Esophagus muscularis mucosa (tissue), 4 donors: Measurements from ENCODE around the gene ATP10D. TPM values are rescaled to one million over a fixed set of nuclear protein-coding genes. Genes with fewer than 3 reads are reported as not detected.
A peak's percentile ranks its signal among the peaks of the same experiment; 100 is the strongest.

Experiments used
- DNase-seq: peaks from one replicate; pipeline ENCODE4 v3.0.0-alpha.2; 2017; ENCODE audit errors: extremely low spot score
- H3K27ac ChIP-seq, 4 donors: fragments of 200-600 bp; sonication (generic); replicated peaks in 1 of 4; 1 replicate in 3 of 4; 2 replicates in 1 of 4; pipeline ENCODE4 v1.5.1; 2016 to 2019; ENCODE audit warnings: mild to moderate bottlenecking in 1 of 4
- H3K27me3 ChIP-seq, 4 donors: fragments of 200-600 bp; sonication (generic); one replicate each; pipeline versions ENCODE4 v1.5.1 to v1.6.0; 2016 to 2019
- H3K36me3 ChIP-seq, 4 donors: fragments of 200-600 bp; sonication (generic); one replicate each; pipeline ENCODE4 v1.5.1; 2016 to 2019
- H3K4me1 ChIP-seq, 4 donors: fragments of 200-600 bp; sonication (generic); one replicate each; pipeline ENCODE4 v1.5.1; 2016 to 2019
- H3K4me3 ChIP-seq, 4 donors: fragments of 200-600 bp; sonication (generic); 1 replicate in 2 of 4; 2 replicates in 2 of 4; pipeline ENCODE4 v1.5.1; 2016 to 2019; ENCODE audit warnings: mild to moderate bottlenecking in 4 of 4, moderate library complexity in 1 of 4
- H3K9me3 ChIP-seq, 4 donors: fragments of 200-600 bp; sonication (generic); 1 replicate in 3 of 4; 2 replicates in 1 of 4; pipeline ENCODE4 v1.5.1; 2016 to 2019
- EP300 ChIP-seq: sonication (generic); formaldehyde crosslinking; IDR thresholded peaks from one replicate; pipeline ENCODE4 v1.6.1; 2017; ENCODE audit warnings: antibody characterized with exemption
- POLR2A ChIP-seq: fragments of 450-650 bp; IDR thresholded peaks from one replicate; pipeline ENCODE4 v1.6.1; 2017; ENCODE audit warnings: antibody characterized with exemption, moderate library complexity, mild to moderate bottlenecking, low read depth
- POLR2AphosphoS5 ChIP-seq, 2 donors: sonication (generic); formaldehyde crosslinking; IDR thresholded peaks; one replicate each; pipeline ENCODE4 v1.6.1; 2017; ENCODE audit warnings: antibody characterized with exemption in 2 of 2
- WGBS: methylation state at CpG from one replicate; pipeline ENCODE4 v1.1.5; 2018; 5-methylcytosine and 5-hydroxymethylcytosine counted together
- intact Hi-C: fragments of 100-400 bp; cut with DNase I; formaldehyde crosslinking; loops from one replicate; pipeline ENCODE4 v1.15.1; 2023
- total RNA-seq, 4 donors: library from RNA; depleted of rRNA; stranded (reverse); fragments of >200 nt; gene quantifications; one replicate each; pipeline versions ENCODE4 v1.1.0 to v1.2.1, GENCODE V29; 2016
- TF ChIP-seq, protein P1 (sequence below), 3 experiments: fragments of 200-600 bp in 2 of 3; fragments of 450-650 bp in 1 of 3; sonication (generic) in 2 of 3; IDR thresholded peaks; one replicate each; pipeline ENCODE4 v1.5.1; 2017 to 2019; ENCODE audit warnings: antibody characterized with exemption in 3 of 3, mild to moderate bottlenecking in 2 of 3, moderate library complexity in 1 of 3

The ATP10D gene
- total RNA-seq, 4 donors from 2014 or later: 16.8 to 24.4 (median 19.8) TPM

DNA sequence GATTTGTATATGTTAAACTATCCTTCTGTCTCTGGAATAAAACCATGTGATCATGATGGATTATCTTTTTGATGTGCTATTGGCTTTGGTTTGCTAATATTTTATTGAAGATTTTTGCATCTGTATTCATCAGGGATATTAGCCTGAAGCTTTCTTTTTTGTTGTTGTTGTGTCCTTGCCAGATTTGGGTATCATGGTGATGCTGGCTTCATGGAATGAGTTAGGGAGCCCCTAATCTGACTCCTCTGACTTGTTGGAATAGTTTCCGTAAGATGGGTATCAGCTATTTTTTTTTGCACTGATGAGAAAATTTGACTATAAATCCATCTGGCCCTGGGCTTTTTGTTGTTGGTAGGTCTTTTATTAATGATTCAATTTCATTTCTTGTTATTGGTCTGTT lies 45.7 kb downstream of the ATP10D start:
- Histone ChIP-seq H3K36me3 (peaks cover 0 to 34% (median 16%) of the 10 kb centered on the region in 4 donors), H3K27ac (peak overlapping the region; percentile 70 to 79 (median 75)), H3K4me3 (no peak overlapping the region), H3K27me3 (no peaks in the 10 kb centered on the region), H3K9me3 (peaks cover 0 to 5% (median 0%) of the 10 kb centered on the region in 4 donors), H3K4me1 (peaks cover 20 to 29% (median 25%) of the 10 kb centered on the region in 4 donors)
- no peak for DNase-seq
- 100% methylated on average over 1 of the region's 1 CpG for WGBS
- intact Hi-C loops: no loop called here
- TF ChIP-seq, protein P1, sequence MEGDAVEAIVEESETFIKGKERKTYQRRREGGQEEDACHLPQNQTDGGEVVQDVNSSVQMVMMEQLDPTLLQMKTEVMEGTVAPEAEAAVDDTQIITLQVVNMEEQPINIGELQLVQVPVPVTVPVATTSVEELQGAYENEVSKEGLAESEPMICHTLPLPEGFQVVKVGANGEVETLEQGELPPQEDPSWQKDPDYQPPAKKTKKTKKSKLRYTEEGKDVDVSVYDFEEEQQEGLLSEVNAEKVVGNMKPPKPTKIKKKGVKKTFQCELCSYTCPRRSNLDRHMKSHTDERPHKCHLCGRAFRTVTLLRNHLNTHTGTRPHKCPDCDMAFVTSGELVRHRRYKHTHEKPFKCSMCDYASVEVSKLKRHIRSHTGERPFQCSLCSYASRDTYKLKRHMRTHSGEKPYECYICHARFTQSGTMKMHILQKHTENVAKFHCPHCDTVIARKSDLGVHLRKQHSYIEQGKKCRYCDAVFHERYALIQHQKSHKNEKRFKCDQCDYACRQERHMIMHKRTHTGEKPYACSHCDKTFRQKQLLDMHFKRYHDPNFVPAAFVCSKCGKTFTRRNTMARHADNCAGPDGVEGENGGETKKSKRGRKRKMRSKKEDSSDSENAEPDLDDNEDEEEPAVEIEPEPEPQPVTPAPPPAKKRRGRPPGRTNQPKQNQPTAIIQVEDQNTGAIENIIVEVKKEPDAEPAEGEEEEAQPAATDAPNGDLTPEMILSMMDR (IDR thresholded peaks at IDR 0.05): no peak
- TF ChIP-seq EP300 (no peak), POLR2A (no peak)

DNA sequence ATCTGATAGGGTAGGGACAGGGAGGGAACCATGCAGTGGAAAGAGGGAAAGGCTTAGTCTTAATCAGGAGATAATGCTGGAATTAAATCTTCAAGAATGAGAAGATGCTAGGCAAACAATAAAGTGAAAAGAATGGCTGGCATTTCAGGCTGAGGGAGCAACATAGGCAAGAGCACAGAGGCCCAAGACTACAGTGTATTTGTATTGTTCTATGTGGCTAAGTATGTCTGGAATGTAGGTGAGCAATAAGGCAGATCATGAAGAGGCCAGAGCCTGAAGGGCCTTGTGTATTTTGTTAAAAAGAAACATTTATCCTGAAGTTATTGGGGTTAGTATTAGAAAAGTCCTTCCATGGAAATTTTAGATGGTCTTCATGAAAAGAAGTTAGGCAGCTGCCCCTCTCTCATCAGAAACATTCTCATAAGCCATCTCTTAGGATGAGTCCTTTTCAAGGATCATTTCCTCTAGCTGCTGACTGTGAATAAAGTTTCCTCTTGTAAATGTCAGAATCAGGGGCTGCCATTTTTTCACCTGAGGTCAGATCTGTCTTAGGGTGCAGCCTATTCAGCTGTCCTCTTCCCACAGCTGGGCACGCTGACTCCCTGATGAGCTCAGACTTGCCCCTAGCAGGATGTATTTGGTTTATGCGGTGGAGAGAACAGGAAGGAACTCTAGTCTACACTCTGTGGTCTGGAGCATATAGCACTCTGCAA lies 46.3 kb downstream of the ATP10D start:
- TF ChIP-seq EP300: no peak
- TF ChIP-seq POLR2A: no peak
- TF ChIP-seq, protein P1 (IDR thresholded peaks at IDR 0.05): no peak
- TF ChIP-seq POLR2AphosphoS5 (IDR thresholded peaks at IDR 0.05): no peak
- 28% methylated on average over 2 of the region's 2 CpGs for WGBS
- intact Hi-C loops: no loop called here
- Histone ChIP-seq H3K27ac (peak overlapping the region; percentile 70 to 79 (median 75)), H3K36me3 (peaks cover 0 to 37% (median 17%) of the 10 kb centered on the region in 4 donors), H3K9me3 (peaks cover 0 to 5% (median 0%) of the 10 kb centered on the region in 4 donors), H3K4me3 (no peak overlapping the region), H3K4me1 (peaks cover 20 to 25% (median 22%) of the 10 kb centered on the region in 4 donors), H3K27me3 (no peaks in the 10 kb centered on the region)
- DNase-seq: no peak

DNA sequence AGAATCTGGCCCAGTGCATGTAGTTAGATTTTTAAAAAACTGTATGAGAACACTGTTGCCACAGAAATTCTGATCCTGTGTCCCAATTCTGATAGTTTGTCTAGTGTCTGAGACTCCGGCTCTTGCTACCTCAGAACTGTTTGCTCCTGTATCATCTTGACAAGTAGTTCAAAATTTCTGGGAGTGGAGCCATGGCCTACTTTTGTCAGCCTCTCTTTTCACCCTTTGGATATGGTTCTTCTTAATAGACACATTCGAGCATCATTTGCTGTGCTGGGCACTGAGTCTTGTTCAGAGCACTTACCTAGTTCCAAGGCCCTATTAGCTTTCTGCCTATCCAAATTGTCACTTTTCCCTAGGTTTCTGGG lies 46.9 kb downstream of the ATP10D start:
- no peak for TF ChIP-seq POLR2A
- TF ChIP-seq POLR2AphosphoS5 (IDR thresholded peaks at IDR 0.05): peak; percentile 8 to 17
- Histone ChIP-seq H3K27me3 (no peaks in the 10 kb centered on the region), H3K27ac (peak overlapping the region; percentile 70 to 79 (median 75)), H3K4me3 (no peak overlapping the region), H3K36me3 (peaks cover 0 to 42% (median 17%) of the 10 kb centered on the region in 4 donors), H3K4me1 (peaks cover 20 to 25% (median 22%) of the 10 kb centered on the region in 4 donors), H3K9me3 (peaks cover 0 to 5% (median 0%) of the 10 kb centered on the region in 4 donors)
- no peak for DNase-seq
- WGBS: 30% methylated on average over 2 of the region's 2 CpGs
- intact Hi-C loops: no loop called here

DNA sequence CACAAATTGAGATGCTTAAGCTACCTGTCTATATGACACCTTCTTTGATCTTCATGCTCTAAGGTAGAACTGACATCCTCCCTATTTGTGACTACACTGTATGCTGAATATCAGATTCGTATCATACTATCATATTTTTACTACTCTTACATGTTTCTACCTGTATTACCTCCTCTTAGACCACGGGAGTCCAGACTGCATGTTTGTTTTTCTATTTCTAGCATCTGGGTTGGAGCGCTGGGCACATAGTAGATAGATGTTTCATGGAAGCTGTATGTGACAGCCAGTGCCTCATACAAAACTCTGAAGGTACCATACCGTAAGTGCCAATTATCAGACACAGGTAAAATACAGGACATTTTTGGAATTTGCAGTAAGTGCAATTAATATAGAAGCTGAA lies 47.6 kb downstream of the ATP10D start:
- intact Hi-C loops: no loop called here
- H3K9me3 ChIP-seq: peaks cover 0 to 5% (median 0%) of the 10 kb centered on the region in 4 donors
- H3K27me3 ChIP-seq: no peaks in the 10 kb centered on the region
- WGBS: 64% methylated on average over 4 of the region's 4 CpGs
- H3K4me3 ChIP-seq: no peak overlapping the region
- H3K4me1 ChIP-seq: peaks cover 20 to 25% (median 22%) of the 10 kb centered on the region in 4 donors
- H3K36me3 ChIP-seq: peaks cover 0 to 38% (median 15%) of the 10 kb centered on the region in 4 donors
- peak overlapping the region; percentile 70 to 79 (median 75) for H3K27ac ChIP-seq
- TF ChIP-seq POLR2AphosphoS5 (IDR thresholded peaks at IDR 0.05) (no peak), POLR2A (no peak), EP300 (no peak)
- TF ChIP-seq, protein P1 (IDR thresholded peaks at IDR 0.05): no peak
- no peak for DNase-seq

DNA sequence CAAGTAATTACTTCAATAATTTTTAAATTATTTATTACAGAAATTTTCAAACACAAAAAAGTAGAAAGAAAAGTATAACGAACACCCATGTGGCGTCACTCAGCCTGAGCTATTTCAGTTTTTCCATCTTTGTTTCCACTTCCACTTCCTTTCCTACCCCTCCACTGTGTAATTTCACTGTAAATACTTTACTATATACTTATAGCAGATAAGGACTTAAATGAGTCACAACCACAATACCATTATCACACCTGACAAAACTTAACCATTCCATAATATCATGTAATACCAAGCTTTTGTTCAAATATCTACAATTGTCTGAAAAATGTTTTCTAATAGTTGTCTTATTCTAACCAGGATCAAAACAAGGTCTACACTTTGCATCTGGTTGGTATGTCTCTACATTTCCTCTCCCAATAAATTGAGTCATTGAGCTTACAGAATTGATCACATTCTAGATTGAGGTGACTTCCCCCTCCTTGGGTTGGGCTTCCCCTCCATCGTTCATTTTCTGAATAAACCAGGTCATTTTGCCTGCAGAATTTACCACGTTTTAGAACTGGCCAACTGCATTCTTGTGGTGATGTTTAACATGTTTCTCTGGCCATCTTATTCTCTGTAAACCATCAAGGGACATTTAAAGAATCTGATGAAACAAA lies 48.7 kb downstream of the ATP10D start:
- 87% methylated on average over 4 of the region's 4 CpGs for WGBS
- H3K36me3 ChIP-seq: peaks cover 0 to 39% (median 18%) of the 10 kb centered on the region in 4 donors
- intact Hi-C loops: no loop called here

More for the DNA sequence above, 48.7 kb downstream of the ATP10D start:
- no peak overlapping the region for H3K4me3 ChIP-seq
- TF ChIP-seq, protein P1 (IDR thresholded peaks at IDR 0.05): no peak
- TF ChIP-seq POLR2AphosphoS5 (IDR thresholded peaks at IDR 0.05) (no peak), EP300 (no peak), POLR2A (no peak)
- H3K4me1 ChIP-seq: peaks cover 20 to 25% (median 22%) of the 10 kb centered on the region in 4 donors
- H3K27me3 ChIP-seq: no peaks in the 10 kb centered on the region
- no peak for DNase-seq
- H3K9me3 ChIP-seq: peaks cover 0 to 5% (median 0%) of the 10 kb centered on the region in 4 donors
- H3K27ac ChIP-seq: no peak overlapping the region
